GM18519 (cell line): ENCODE data around the gene MDM1.
A peak's percentile ranks its signal among the peaks of the same experiment; 100 is the strongest.

ENCODE experiments used
- ATAC-seq: cut with Tn5 transposase; IDR thresholded peaks from one replicate; pipeline ENCODE4 v1.9.1; 2021; ENCODE audit warnings: mild to moderate bottlenecking, moderate library complexity; ENCODE audit not compliant: unreplicated experiment, low FRiP score

Gene MDM1

GRCh38 chr12:68358532-68359485, 26.6 kb upstream of the MDM1 start:
- ATAC-seq = peak; percentile 80

GRCh38 chr12:68356986-68357385, 24.8 kb upstream of the MDM1 start:
- ATAC-seq = no peak

- ATAC-seq = no peak
Measured at GRCh38 chr12:68356060-68356695, 24.0 kb upstream of the MDM1 start.

GRCh38 chr12:68354977-68355541, 22.9 kb upstream of the MDM1 start:
- no peak for ATAC-seq

- ATAC-seq = no peak
Measured at GRCh38 chr12:68352067-68352466, 19.9 kb upstream of the MDM1 start.

- no peak for ATAC-seq
Measured at GRCh38 chr12:68350753-68351152, 18.6 kb upstream of the MDM1 start.

- no peak for ATAC-seq
Measured at GRCh38 chr12:68349921-68350606, 17.9 kb upstream of the MDM1 start.

- no peak for ATAC-seq
Measured at GRCh38 chr12:68349220-68349621, 17.1 kb upstream of the MDM1 start.

GRCh38 chr12:68348419-68348818, 16.3 kb upstream of the MDM1 start:
- no peak for ATAC-seq

- ATAC-seq = no peak
Measured at GRCh38 chr12:68345763-68346162, 13.6 kb upstream of the MDM1 start.

GRCh38 chr12:68344126-68344525, 12.0 kb upstream of the MDM1 start:
- ATAC-seq = no peak

- no peak for ATAC-seq
Measured at GRCh38 chr12:68342966-68343365, 10.8 kb upstream of the MDM1 start.

GRCh38 chr12:68341822-68342221, 9.7 kb upstream of the MDM1 start:
- ATAC-seq = no peak

GRCh38 chr12:68340404-68341270, 8.5 kb upstream of the MDM1 start:
- ATAC-seq = no peak

GRCh38 chr12:68336889-68337303, 4.7 kb upstream of the MDM1 start:
- ATAC-seq = no peak

- no peak for ATAC-seq
Measured at GRCh38 chr12:68335462-68335861, 3.3 kb upstream of the MDM1 start.

GRCh38 chr12:68334132-68334531, 2.0 kb upstream of the MDM1 start:
- ATAC-seq = no peak

GRCh38 chr12:68332728-68333630, 817 bp upstream of the MDM1 start:
- ATAC-seq = no peak

GRCh38 chr12:68331500-68331868, 678 bp downstream of the MDM1 start:
- no peak for ATAC-seq
